Measurements from ENCODE around the gene TOMT.

Gene TOMT

GRCh38 chr11:72083414-72083813, 22.3 kb upstream of the TOMT start (continued):
- TF ChIP-seq TSHZ2 (CRISPR knock-in tag; IDR thresholded peaks at IDR 0.05) (no peak), POU6F1 (CRISPR knock-in tag; IDR thresholded peaks at IDR 0.05; ENCODE audit: borderline replicate concordance, low read depth) (no peak), ISL1 (CRISPR knock-in tag; IDR thresholded peaks at IDR 0.05) (no peak), CSRNP3 (CRISPR knock-in tag; IDR thresholded peaks at IDR 0.05) (no peak), GLIS3 (CRISPR knock-in tag; IDR thresholded peaks at IDR 0.05) (no peak), SNAI2 (CRISPR knock-in tag; IDR thresholded peaks at IDR 0.05) (no peak), ESRRG (CRISPR knock-in tag; IDR thresholded peaks at IDR 0.05) (no peak)

GRCh38 chr11:72084076-72084475, 21.6 kb upstream of the TOMT start:
- no peak for ATAC-seq
- TF ChIP-seq ZNF70 (CRISPR knock-in tag; IDR thresholded peaks at IDR 0.05), result no peak

GRCh38 chr11:72084965-72085364, 20.8 kb upstream of the TOMT start:
- TF ChIP-seq ZFP3 (CRISPR knock-in tag; IDR thresholded peaks at IDR 0.05) (no peak), CSDC2 (CRISPR knock-in tag; IDR thresholded peaks at IDR 0.05) (no peak), BACH2 (CRISPR knock-in tag; IDR thresholded peaks at IDR 0.05; ENCODE audit: borderline replicate concordance) (no peak)
- ATAC-seq, result no peak

- ATAC-seq, result no peak
- TF ChIP-seq ARNTL (CRISPR knock-in tag; IDR thresholded peaks at IDR 0.05; ENCODE audit: borderline replicate concordance, low read depth) (no peak), ISL1 (CRISPR knock-in tag; IDR thresholded peaks at IDR 0.05) (no peak), TCF4 (CRISPR knock-in tag; IDR thresholded peaks at IDR 0.05; ENCODE audit: borderline replicate concordance) (no peak), RARB (CRISPR knock-in tag; IDR thresholded peaks at IDR 0.05) (no peak), TOX (CRISPR knock-in tag; IDR thresholded peaks at IDR 0.05; ENCODE audit: borderline replicate concordance) (no peak), ZNF565 (CRISPR knock-in tag; conservative IDR thresholded peaks at IDR 0.05; ENCODE audit: low read depth) (no peak), POU6F1 (CRISPR knock-in tag; IDR thresholded peaks at IDR 0.05; ENCODE audit: borderline replicate concordance, low read depth) (no peak), CSRNP3 (CRISPR knock-in tag; IDR thresholded peaks at IDR 0.05) (no peak), ZFP30 (CRISPR knock-in tag; IDR thresholded peaks at IDR 0.05) (no peak), ZNF70 (CRISPR knock-in tag; IDR thresholded peaks at IDR 0.05) (no peak), PATZ1 (CRISPR knock-in tag; IDR thresholded peaks at IDR 0.05; ENCODE audit: borderline replicate concordance) (no peak), ZNF8 (CRISPR knock-in tag; IDR thresholded peaks at IDR 0.05) (no peak), TSHZ2 (CRISPR knock-in tag; IDR thresholded peaks at IDR 0.05) (no peak), SNAI2 (CRISPR knock-in tag; IDR thresholded peaks at IDR 0.05) (no peak), GLIS3 (CRISPR knock-in tag; IDR thresholded peaks at IDR 0.05) (no peak), ZFP3 (CRISPR knock-in tag; IDR thresholded peaks at IDR 0.05) (no peak)
Observed at GRCh38 chr11:72085621-72086351, 19.9 kb upstream of the TOMT start.

All from SK-N-SH treated with all-trans-retinoic acid at 6 μM for 48 hours (cell line).